ENCODE data around the gene TMEM106C.

TMEM106C gene

DNA sequence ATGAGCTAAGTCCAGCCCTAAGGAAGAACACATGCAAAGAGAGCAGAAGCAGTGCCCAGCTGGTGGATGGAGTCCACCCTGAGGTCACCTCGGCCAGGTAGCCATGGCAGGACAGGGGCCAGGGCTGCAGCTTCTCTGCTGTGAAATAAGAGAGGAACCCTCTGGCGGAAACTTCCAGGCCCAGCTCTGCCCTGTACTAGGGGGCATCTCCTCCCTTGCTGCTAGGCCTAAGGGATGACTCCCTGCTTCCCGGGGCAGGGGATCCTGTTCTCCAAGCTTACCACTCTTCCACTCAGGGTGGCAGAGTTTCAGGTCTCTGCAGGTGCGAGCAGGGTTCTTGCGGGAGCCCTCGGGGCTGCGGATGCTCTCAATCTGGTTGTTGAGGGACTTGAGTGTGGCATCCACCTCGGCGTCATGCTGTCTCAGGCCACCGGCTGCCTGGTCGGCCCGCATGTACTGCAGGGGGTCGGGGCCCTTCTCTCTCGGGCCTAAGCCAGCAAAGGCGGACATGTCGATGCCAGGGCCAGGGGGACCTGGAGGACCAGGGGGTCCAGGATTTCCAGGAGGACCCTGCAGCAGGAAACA, 11.7 kb downstream of the TMEM106C start:
- H3K36me3 Mint-ChIP-seq (ENCODE audit: low read depth), result peaks cover 60% of the 10 kb centered on the region
- TF ChIP-seq, protein P1, sequence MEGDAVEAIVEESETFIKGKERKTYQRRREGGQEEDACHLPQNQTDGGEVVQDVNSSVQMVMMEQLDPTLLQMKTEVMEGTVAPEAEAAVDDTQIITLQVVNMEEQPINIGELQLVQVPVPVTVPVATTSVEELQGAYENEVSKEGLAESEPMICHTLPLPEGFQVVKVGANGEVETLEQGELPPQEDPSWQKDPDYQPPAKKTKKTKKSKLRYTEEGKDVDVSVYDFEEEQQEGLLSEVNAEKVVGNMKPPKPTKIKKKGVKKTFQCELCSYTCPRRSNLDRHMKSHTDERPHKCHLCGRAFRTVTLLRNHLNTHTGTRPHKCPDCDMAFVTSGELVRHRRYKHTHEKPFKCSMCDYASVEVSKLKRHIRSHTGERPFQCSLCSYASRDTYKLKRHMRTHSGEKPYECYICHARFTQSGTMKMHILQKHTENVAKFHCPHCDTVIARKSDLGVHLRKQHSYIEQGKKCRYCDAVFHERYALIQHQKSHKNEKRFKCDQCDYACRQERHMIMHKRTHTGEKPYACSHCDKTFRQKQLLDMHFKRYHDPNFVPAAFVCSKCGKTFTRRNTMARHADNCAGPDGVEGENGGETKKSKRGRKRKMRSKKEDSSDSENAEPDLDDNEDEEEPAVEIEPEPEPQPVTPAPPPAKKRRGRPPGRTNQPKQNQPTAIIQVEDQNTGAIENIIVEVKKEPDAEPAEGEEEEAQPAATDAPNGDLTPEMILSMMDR (IDR thresholded peaks at IDR 0.05), result no peak
- DNase-seq, result no peak
- H3K27ac Mint-ChIP-seq, result no peak overlapping the region
- H3K4me3 Mint-ChIP-seq, result no peak overlapping the region
- no peaks in the 10 kb centered on the region for H3K9me3 Mint-ChIP-seq
- H3K4me1 Mint-ChIP-seq, result no peaks in the 10 kb centered on the region
- H3K27me3 Mint-ChIP-seq (ENCODE audit: low read depth, poor library complexity), result peaks cover 3% of the 10 kb centered on the region

DNA sequence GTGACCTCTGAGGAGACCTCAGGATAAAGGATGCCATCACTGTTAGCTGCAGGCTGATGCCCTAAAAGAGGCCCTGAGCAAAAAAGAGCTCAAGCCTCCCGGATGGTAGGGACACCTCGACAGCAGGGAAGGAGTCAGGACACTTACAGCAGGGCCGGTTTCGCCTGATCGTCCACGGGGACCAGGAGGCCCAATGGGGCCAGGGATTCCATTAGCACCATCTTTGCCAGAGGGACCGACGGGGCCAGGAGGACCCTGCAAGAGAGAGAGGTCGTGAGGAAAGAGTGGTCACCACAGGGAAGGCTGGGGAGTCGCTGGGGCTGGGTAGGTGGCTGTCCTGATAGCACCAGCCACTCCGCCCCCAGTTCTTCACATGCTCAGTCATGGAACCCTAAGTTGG, 12.4 kb downstream of the TMEM106C start:
- H3K4me1 Mint-ChIP-seq, result no peaks in the 10 kb centered on the region
- H3K9me3 Mint-ChIP-seq, result no peaks in the 10 kb centered on the region
- H3K36me3 Mint-ChIP-seq (ENCODE audit: low read depth), result peaks cover 67% of the 10 kb centered on the region
- no peak for DNase-seq
- peak overlapping the region; percentile 68 for H3K27ac Mint-ChIP-seq
- TF ChIP-seq, protein P1 (IDR thresholded peaks at IDR 0.05), result no peak
- H3K27me3 Mint-ChIP-seq (ENCODE audit: low read depth, poor library complexity), result peaks cover 3% of the 10 kb centered on the region
- H3K4me3 Mint-ChIP-seq, result no peak overlapping the region

DNA sequence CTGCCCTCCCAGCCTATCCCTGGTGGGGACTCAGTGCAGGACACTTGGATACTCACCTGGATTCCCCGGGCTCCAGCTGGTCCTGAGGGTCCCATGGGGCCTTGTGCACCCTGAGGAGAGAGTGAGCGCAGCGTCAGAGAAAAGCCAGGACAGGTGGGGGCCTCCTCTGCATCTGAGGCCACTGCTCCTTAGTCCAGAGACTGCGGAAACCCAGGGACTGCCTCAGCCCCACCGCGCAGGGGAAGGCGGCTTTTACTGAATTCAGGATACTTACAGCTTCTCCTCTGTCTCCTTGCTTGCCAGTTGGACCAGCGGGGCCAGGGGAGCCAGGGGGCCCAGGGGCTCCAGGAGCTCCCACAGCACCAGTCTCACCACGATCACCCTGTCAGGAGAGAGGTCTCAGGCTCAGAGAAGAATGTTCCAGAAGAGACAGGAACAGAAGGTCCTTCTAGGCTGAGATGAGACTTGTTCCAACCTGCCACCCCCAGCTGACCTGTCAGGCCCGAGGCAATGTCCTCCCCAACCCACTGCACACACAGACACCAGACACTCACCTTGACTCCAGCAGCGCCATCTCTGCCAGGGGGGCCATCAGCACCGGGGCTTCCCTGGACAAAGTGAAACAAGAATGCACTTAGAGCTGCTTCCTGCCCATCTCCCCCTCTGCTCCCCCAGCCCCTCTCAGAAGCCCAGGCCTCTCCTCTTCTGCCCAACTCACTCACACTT, 13.8 kb downstream of the TMEM106C start:
- Mint-ChIP-seq H3K27ac (no peak overlapping the region), H3K4me1 (no peaks in the 10 kb centered on the region), H3K4me3 (no peak overlapping the region), H3K27me3 (ENCODE audit: low read depth, poor library complexity) (peaks cover 3% of the 10 kb centered on the region), H3K36me3 (ENCODE audit: low read depth) (peaks cover 71% of the 10 kb centered on the region), H3K9me3 (no peaks in the 10 kb centered on the region)
- TF ChIP-seq, protein P1 (IDR thresholded peaks at IDR 0.05), result no peak
- no peak for DNase-seq

DNA sequence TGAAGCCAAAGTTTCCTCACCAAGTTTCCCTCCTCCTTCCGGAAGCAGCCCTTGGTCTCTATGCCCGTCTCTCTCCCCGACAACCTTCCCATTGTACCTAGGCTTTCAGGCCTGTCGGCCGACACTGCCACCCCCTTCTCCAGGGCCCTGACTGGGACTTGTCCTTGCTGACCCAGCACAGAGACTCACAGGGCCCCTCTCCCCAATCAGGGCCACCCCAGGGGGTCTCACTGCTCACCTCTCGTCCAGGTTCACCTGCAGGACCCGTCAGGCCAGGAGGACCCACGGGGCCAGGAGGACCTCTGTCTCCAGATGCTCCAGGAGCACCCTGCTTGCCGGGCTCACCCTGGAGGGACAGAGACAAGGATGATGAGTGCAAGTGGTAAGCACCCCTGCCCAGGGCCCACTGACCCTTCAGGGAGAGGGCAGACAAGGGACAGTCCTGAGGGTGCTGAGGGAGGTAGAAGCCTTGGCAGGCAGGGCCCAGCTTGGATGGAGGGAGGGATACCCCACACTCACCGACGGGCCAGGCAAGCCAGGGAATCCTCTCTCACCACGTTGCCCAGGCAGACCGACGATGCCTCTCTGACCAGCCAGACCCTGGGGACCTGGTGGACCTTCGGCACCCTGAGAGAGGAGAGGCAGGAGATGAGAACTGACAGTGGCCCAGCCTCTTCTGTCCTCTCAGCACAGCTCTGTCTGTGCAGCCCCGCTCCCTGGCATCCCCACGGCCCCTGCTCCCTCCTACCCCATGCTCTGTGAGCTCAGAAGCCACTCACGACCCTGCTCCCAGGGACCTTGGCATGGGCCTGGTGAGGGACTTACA, 14.6 kb downstream of the TMEM106C start:
- TF ChIP-seq, protein P1 (IDR thresholded peaks at IDR 0.05), result no peak

DNA sequence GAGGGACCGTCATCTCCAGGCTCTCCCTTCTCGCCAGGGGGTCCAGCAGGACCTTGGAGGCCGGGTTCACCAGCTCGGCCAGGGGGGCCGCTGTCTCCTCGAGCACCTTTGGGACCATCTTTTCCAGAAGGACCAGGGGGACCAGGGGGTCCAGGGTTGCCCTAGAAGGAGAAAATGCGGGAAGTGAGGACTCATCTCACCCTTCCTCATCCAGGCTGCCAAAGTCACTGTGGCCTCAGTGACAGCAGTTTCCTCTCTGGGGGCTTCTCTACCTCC, 15.1 kb downstream of the TMEM106C start:
- Mint-ChIP-seq H3K36me3 (ENCODE audit: low read depth) (peaks cover 62% of the 10 kb centered on the region), H3K27me3 (ENCODE audit: low read depth, poor library complexity) (no peaks in the 10 kb centered on the region), H3K9me3 (no peaks in the 10 kb centered on the region), H3K4me3 (no peak overlapping the region), H3K4me1 (no peaks in the 10 kb centered on the region), H3K27ac (no peak overlapping the region)
- DNase-seq, result no peak
- TF ChIP-seq, protein P1 (IDR thresholded peaks at IDR 0.05), result no peak

More for the DNA sequence above, 14.6 kb downstream of the TMEM106C start:
- H3K4me3 Mint-ChIP-seq, result no peak overlapping the region
- no peaks in the 10 kb centered on the region for H3K4me1 Mint-ChIP-seq
- DNase-seq, result no peak
- H3K27ac Mint-ChIP-seq, result no peak overlapping the region
- H3K9me3 Mint-ChIP-seq, result no peaks in the 10 kb centered on the region
- peaks cover 3% of the 10 kb centered on the region for H3K27me3 Mint-ChIP-seq (ENCODE audit: low read depth, poor library complexity)
- peaks cover 63% of the 10 kb centered on the region for H3K36me3 Mint-ChIP-seq (ENCODE audit: low read depth)

Measured in nephron progenitor cell (in vitro differentiated cells).